Measurements from ENCODE around the gene SPTLC1. TPM values are rescaled to one million over a fixed set of nuclear protein-coding genes. Genes with fewer than 3 reads are reported as not detected.
"Not testable (repeated sequence)": the region's sequence is repeated elsewhere in the genome, so short reads cannot be mapped to it uniquely, and the experiment has no call there.

SPTLC1 gene
- total and polyA plus RNA-seq, 10 of the 15 experiments (the other 5 are each of a cell fraction or from before 2014, with no cell fraction given): 38.0 to 68.7 (median 52.8) TPM

GRCh38 chr9:92108122-92108521, 7.1 kb downstream of the SPTLC1 start:
- Histone ChIP-seq H3K36me3 (ENCODE audit: control insufficient read depth in 2 of 2, insufficient read depth in 2 of 2, low read length in 1 of 2) (peaks cover 0 to 4% of the 10 kb centered on the region in 2 experiments; a peak in 3 of 4 replicates), H3K4me3 (no peak overlapping the region), H3K9ac (ENCODE audit: control insufficient read depth, insufficient read depth, low read length) (no peak overlapping the region), H3K9me3 (replicated peaks; ENCODE audit: control insufficient read depth, insufficient read depth, low read length) (no peaks in the 10 kb centered on the region), H3K27me3 (replicated peaks in 1 of 2; ENCODE audit: control insufficient read depth in 2 of 2, insufficient read depth in 2 of 2, low read length in 1 of 2) (no peaks in the 10 kb centered on the region), H3K27ac (ENCODE audit: control insufficient read depth, insufficient read depth) (no peak overlapping the region), H4K20me1 (ENCODE audit: control insufficient read depth, insufficient read depth) (no peaks in the 10 kb centered on the region), H3K79me2 (ENCODE audit: control insufficient read depth, insufficient read depth, low read length) (peaks cover 3% of the 10 kb centered on the region), H2AFZ (ENCODE audit: control insufficient read depth, low read depth, low read length) (no peak overlapping the region), H3K4me1 (ENCODE audit: control insufficient read depth, insufficient read depth, low read length) (no peaks in the 10 kb centered on the region), H3K4me2 (ENCODE audit: control insufficient read depth, insufficient read depth) (no peak overlapping the region)
- ATAC-seq (no peak), DNase-seq (ENCODE audit: low read depth, low spot score) (no peak), FAIRE-seq (no peak)
- RAD21 ChIA-PET (ENCODE audit: unreplicated experiment): no interaction called here
- POLR2A ChIA-PET: no interaction called here
- WGBS (ENCODE audit: insufficient coverage, insufficient replicate concordance, low lambda C conversion rate, missing lambda C conversion rate): 100% methylated on average over 4 of the region's 4 CpGs
- no TSS peak for BruUV-seq (replicated peaks)
- intact Hi-C loops (cut with micrococcal nuclease; ENCODE audit: unreplicated experiment) (no loop called here), in situ Hi-C loops (cut with MboI) (no loop called here)
- CTCF ChIA-PET: no interaction called here
- SMC1A ChIA-PET (ENCODE audit: uncharacterized antibody, unreplicated experiment): interaction anchor here (0.6 kb wide), 1 partner anchor 320 kb away, joined by 4 read pairs; no protein-coding TSS in a partner anchor
- TF ChIP-seq ZNF622 (IDR thresholded peaks at IDR 0.05) (no peak), ZNF24 (IDR thresholded peaks at IDR 0.05) (no peak), TBL1XR1 (IDR thresholded peaks at IDR 0.05; ENCODE audit: low read depth, low read length) (no peak), YY1 (IDR thresholded peaks at IDR 0.05; ENCODE audit: low read depth, low read length) (no peak), CHD1 (IDR thresholded peaks at IDR 0.05; ENCODE audit: low read depth, low read length) (no peak), SMC3 (IDR thresholded peaks at IDR 0.05; ENCODE audit: borderline replicate concordance, low read length) (no peak), RELA (IDR thresholded peaks at IDR 0.05; ENCODE audit: borderline replicate concordance, partially characterized antibody) (no peak), EZH2 (IDR thresholded peaks at IDR 0.05; ENCODE audit: borderline replicate concordance, control insufficient read depth, low read depth, low read length) (no peak), BRCA1 (IDR thresholded peaks at IDR 0.05; ENCODE audit: low read depth, low read length) (no peak), ESRRA (IDR thresholded peaks at IDR 0.05; ENCODE audit: low read length) (no peak), POLR2AphosphoS2 (IDR thresholded peaks at IDR 0.05; ENCODE audit: low read depth, low read length) (no peak), ZBED1 (IDR thresholded peaks at IDR 0.05; ENCODE audit: borderline replicate concordance) (no peak), IRF4 (IDR thresholded peaks at IDR 0.05; ENCODE audit: low read depth, low read length) (no peak), NR2C1 (IDR thresholded peaks at IDR 0.05) (no peak), LARP7 (IDR thresholded peaks at IDR 0.05) (no peak), KAT2A (conservative IDR thresholded peaks at IDR 0.05; ENCODE audit: control insufficient read depth, low read depth, low read length) (no peak), E2F4 (IDR thresholded peaks at IDR 0.05; ENCODE audit: low read depth, low read length) (no peak), ZNF384 (IDR thresholded peaks at IDR 0.05; ENCODE audit: borderline replicate concordance, low read depth, low read length) (no peak), HDAC6 (IDR thresholded peaks at IDR 0.05; ENCODE audit: unreplicated experiment) (no peak), WRNIP1 (IDR thresholded peaks at IDR 0.05; ENCODE audit: borderline replicate concordance, low read depth, low read length) (no peak)

- SMC1A ChIA-PET (ENCODE audit: uncharacterized antibody, unreplicated experiment); H3K79me2 ChIP-seq (ENCODE audit: control insufficient read depth, insufficient read depth, low read length); ATAC-seq; H3K4me3 ChIP-seq; H3K9ac ChIP-seq (ENCODE audit: control insufficient read depth, insufficient read depth, low read length); H3K27ac ChIP-seq (ENCODE audit: control insufficient read depth, insufficient read depth); FAIRE-seq; POLR2A ChIA-PET; H3K4me1 ChIP-seq (ENCODE audit: control insufficient read depth, insufficient read depth, low read length); H3K9me3 ChIP-seq (replicated peaks; ENCODE audit: control insufficient read depth, insufficient read depth, low read length); BruUV-seq (replicated peaks); H3K4me2 ChIP-seq (ENCODE audit: control insufficient read depth, insufficient read depth); DNase-seq (ENCODE audit: low read depth, low spot score); H3K36me3 ChIP-seq (ENCODE audit: control insufficient read depth in 2 of 2, insufficient read depth in 2 of 2, low read length in 1 of 2); in situ Hi-C loops (cut with MboI); intact Hi-C loops (cut with micrococcal nuclease; ENCODE audit: unreplicated experiment); CTCF ChIA-PET; H2AFZ ChIP-seq (ENCODE audit: control insufficient read depth, low read depth, low read length); H3K27me3 ChIP-seq (replicated peaks in 1 of 2; ENCODE audit: control insufficient read depth in 2 of 2, insufficient read depth in 2 of 2, low read length in 1 of 2); H4K20me1 ChIP-seq (ENCODE audit: control insufficient read depth, insufficient read depth); RAD21 ChIA-PET (ENCODE audit: unreplicated experiment): not testable (repeated sequence)
- WGBS (ENCODE audit: insufficient coverage, insufficient replicate concordance, low lambda C conversion rate, missing lambda C conversion rate): 97% methylated on average over 35 of the region's 36 CpGs
Measured at GRCh38 chr9:92105446-92106225, 9.6 kb downstream of the SPTLC1 start.

All from GM12878 (cell line).